GM19438 (cell line): Measurements from ENCODE around the gene ACTR3C.
"Not testable (repeated sequence)": the region's sequence is repeated elsewhere in the genome, so short reads cannot be mapped to it uniquely, and the experiment has no call there.

ENCODE experiments used
- ATAC-seq: cut with Tn5 transposase; IDR thresholded peaks from one replicate; pipeline ENCODE4 v1.9.1; 2021; ENCODE audit warnings: low read depth; ENCODE audit not compliant: unreplicated experiment

The ACTR3C gene

DNA sequence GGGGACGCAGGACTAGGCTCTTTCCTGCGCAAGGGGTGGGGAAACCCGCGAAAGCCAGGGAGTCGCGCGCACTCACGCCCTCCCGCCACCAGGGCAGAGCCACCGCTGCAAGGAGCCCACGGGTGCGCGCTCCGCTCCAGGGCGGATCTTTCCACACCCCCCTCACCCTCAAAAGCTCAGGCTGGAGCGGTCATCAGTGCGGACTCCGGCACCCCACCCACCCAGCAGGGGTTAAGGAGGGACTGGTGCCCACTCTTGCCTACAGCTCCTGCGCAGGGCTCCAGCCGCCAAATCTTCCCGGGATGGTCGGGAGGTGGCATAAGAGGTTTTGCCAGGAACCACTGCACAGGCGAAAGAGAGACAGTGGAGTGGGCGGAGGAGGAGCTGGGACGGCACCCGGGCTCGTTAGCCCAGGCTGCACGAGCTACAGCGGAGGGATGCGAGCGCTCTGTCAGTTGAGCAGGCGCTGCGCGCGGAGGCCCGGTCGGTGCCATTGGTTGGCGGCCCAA, 102.6 kb downstream of the ACTR3C start:
- ATAC-seq, result not testable (repeated sequence)

DNA sequence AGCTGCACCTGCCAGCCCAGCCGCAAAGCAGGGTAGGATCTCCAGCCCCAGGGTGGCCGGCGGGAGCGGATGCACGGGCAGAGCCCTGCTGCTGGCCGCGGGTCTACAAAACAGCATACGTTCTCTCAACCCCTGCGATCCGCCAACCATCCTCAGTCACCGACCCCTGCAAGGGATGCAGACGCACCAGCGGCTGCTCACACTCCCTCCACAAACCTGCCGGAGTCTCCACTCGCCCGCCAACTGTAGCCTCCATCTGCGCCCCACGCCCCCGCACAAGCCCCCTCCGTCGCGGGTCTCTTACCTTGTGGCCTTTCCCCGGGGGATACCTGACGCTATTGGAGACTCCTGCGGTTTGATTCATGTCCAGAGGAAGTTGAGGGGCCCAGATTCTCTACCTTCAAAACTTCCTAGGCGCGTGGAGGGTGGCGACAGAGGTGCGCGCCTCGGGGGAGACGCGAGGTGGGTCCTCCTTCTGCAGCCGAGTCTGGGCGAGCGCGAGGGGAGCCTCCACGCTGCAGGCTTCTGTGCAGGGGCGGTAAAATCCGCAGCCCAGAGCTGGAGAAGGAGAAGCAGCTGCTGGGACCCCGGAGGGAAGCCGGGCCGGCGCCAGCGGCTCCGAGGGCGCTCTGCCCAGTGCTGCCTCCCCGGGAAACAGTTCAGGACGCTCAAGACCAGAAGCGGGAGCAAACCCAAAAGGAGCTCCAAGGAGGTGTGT, 103.2 kb downstream of the ACTR3C start:
- not testable (repeated sequence) for ATAC-seq

DNA sequence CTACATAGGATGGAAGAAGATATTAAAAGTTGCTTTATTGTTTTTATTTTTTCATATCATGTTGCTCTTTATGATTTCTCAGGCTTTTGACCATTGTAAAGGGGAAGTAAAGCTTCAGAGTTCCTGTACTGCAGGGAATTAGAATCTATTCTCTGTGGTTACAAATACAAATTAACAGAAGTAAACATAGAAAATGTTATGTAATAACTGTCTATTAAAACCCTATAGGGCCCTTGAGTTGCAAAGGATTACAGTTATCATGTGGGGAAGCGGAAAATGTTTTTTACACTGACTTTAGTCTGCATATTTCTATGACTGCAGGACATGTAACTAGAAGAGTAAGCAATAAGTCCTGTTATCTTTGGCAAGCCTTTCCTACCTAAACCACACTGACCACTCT, 116.5 kb downstream of the ACTR3C start:
- not testable (repeated sequence) for ATAC-seq

- not testable (repeated sequence) for ATAC-seq
Observed at GRCh38 chr7:150205866-150206265, 117.5 kb downstream of the ACTR3C start.

DNA sequence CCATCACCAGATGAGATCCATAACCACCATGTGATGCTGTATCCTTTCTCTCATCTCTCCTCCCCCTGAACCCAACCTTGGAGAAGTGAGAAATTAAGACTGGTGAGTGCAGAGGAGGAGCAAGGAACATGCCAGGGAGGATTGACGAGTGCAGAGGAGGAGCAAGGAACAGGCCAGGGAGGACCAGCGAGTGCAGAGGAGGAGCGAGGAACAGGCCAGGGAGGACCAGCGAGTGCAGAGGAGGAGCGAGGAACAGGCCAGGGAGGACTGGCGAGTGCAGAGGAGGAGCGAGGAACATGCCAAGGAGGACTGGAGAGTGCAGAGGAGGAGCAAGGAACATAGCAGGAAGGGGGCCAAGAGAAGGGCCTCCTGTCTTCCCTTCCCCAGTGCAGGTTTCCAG, 118.8 kb downstream of the ACTR3C start:
- not testable (repeated sequence) for ATAC-seq

GRCh38 chr7:150202894-150203293, 120.5 kb downstream of the ACTR3C start:
- not testable (repeated sequence) for ATAC-seq
